Parathyroid adenoma (tissue), 2 donors: ENCODE data around the gene CEP83.

Experiments
- H2AFZ ChIP-seq: fragments of 300-600 bp; sonication (generic); one replicate; pipeline ENCODE4 v1.7.0; 2017; ENCODE audit warnings: antibody characterized with exemption, mild to moderate bottlenecking
- H3K27ac ChIP-seq: fragments of 300-600 bp; sonication (generic); one replicate; pipeline ENCODE4 v1.7.0; 2017
- H3K27me3 ChIP-seq: fragments of 300-600 bp; sonication (generic); one replicate; pipeline ENCODE4 v1.7.0; 2017; ENCODE audit warnings: low read length; ENCODE audit not compliant: control insufficient read depth, insufficient read depth
- H3K36me3 ChIP-seq: fragments of 300-600 bp; sonication (generic); one replicate; pipeline ENCODE4 v1.7.0; 2017; ENCODE audit warnings: low read length; ENCODE audit not compliant: control insufficient read depth, insufficient read depth
- H3K4me1 ChIP-seq: fragments of 300-600 bp; sonication (generic); one replicate; pipeline ENCODE4 v1.7.0; 2017; ENCODE audit warnings: control low read depth
- H3K4me2 ChIP-seq: fragments of 300-600 bp; sonication (generic); one replicate; pipeline ENCODE4 v1.7.0; 2017; ENCODE audit warnings: low read length
- H3K4me3 ChIP-seq: fragments of 300-600 bp; sonication (generic); one replicate; pipeline ENCODE4 v1.7.0; 2017; ENCODE audit warnings: low read depth, low read length
- H3K79me2 ChIP-seq: fragments of 300-600 bp; sonication (generic); one replicate; pipeline ENCODE4 v1.7.0; 2017; ENCODE audit warnings: control low read depth
- H3K9ac ChIP-seq: fragments of 300-600 bp; sonication (generic); one replicate; pipeline ENCODE4 v1.7.0; 2017; ENCODE audit warnings: mild to moderate bottlenecking
- H3K9me3 ChIP-seq: fragments of 300-600 bp; sonication (generic); one replicate; pipeline ENCODE4 v1.7.0; 2017; ENCODE audit warnings: low read length; ENCODE audit not compliant: control insufficient read depth
- CTCF ChIP-seq: fragments of 300-600 bp; sonication (generic); IDR thresholded peaks from one replicate; pipeline ENCODE4 v1.7.0; 2017; ENCODE audit warnings: antibody characterized with exemption, mild to moderate bottlenecking
- donor health status: primary hyperparathyroidism.

CEP83 gene

GRCh38 chr12:94336211-94336925, 123.3 kb downstream of the CEP83 start:
- H3K27ac ChIP-seq: no peak overlapping the region
- H3K4me2 ChIP-seq: no peak overlapping the region

GRCh38 chr12:94333396-94333795, 126.3 kb downstream of the CEP83 start:
- Histone ChIP-seq H3K27me3 (no peaks in the 10 kb centered on the region), H3K36me3 (no peaks in the 10 kb centered on the region), H3K9ac (no peak overlapping the region), H3K4me2 (no peak overlapping the region), H3K9me3 (no peaks in the 10 kb centered on the region), H3K27ac (no peak overlapping the region), H2AFZ (no peak overlapping the region), H3K4me3 (no peak overlapping the region), H3K79me2 (no peaks in the 10 kb centered on the region), H3K4me1 (no peaks in the 10 kb centered on the region)
- no peak for TF ChIP-seq CTCF

More at GRCh38 chr12:94336211-94336925, 123.3 kb downstream of the CEP83 start:
- no peak for TF ChIP-seq CTCF
- Histone ChIP-seq H3K9me3 (no peaks in the 10 kb centered on the region), H3K9ac (no peak overlapping the region), H3K79me2 (no peaks in the 10 kb centered on the region), H3K4me1 (no peaks in the 10 kb centered on the region), H3K27me3 (no peaks in the 10 kb centered on the region), H3K4me3 (no peak overlapping the region), H3K36me3 (no peaks in the 10 kb centered on the region), H2AFZ (no peak overlapping the region)

- no peak overlapping the region for H2AFZ ChIP-seq
- H3K4me1 ChIP-seq: no peaks in the 10 kb centered on the region
- no peak overlapping the region for H3K27ac ChIP-seq
- no peak for TF ChIP-seq CTCF
- no peak overlapping the region for H3K4me2 ChIP-seq
- no peaks in the 10 kb centered on the region for H3K79me2 ChIP-seq
- H3K9me3 ChIP-seq: no peaks in the 10 kb centered on the region
- H3K4me3 ChIP-seq: no peak overlapping the region
- no peak overlapping the region for H3K9ac ChIP-seq
- no peaks in the 10 kb centered on the region for H3K36me3 ChIP-seq
- no peaks in the 10 kb centered on the region for H3K27me3 ChIP-seq
These were observed 130.3 kb downstream of the CEP83 start for GRCh38 chr12:94329366-94329765.

- no peak for TF ChIP-seq CTCF
- Histone ChIP-seq H3K4me3 (no peak overlapping the region), H2AFZ (no peak overlapping the region), H3K27me3 (no peaks in the 10 kb centered on the region), H3K9ac (no peak overlapping the region), H3K4me2 (no peak overlapping the region), H3K9me3 (no peaks in the 10 kb centered on the region), H3K4me1 (no peaks in the 10 kb centered on the region), H3K36me3 (no peaks in the 10 kb centered on the region), H3K27ac (no peak overlapping the region), H3K79me2 (no peaks in the 10 kb centered on the region)
These were observed 131.9 kb downstream of the CEP83 start for GRCh38 chr12:94327809-94328208.

- no peak for TF ChIP-seq CTCF
These were observed 132.9 kb downstream of the CEP83 start for GRCh38 chr12:94326727-94327126.

More at GRCh38 chr12:94326727-94327126, 132.9 kb downstream of the CEP83 start:
- no peaks in the 10 kb centered on the region for H3K27me3 ChIP-seq
- no peaks in the 10 kb centered on the region for H3K4me1 ChIP-seq
- no peak overlapping the region for H3K4me3 ChIP-seq
- H3K9ac ChIP-seq: no peak overlapping the region
- no peaks in the 10 kb centered on the region for H3K9me3 ChIP-seq
- no peak overlapping the region for H3K27ac ChIP-seq
- H3K79me2 ChIP-seq: no peaks in the 10 kb centered on the region
- H3K36me3 ChIP-seq: no peaks in the 10 kb centered on the region
- H2AFZ ChIP-seq: no peak overlapping the region
- H3K4me2 ChIP-seq: no peak overlapping the region
